Stimulated activated CD4-positive, alpha-beta T cell treated with anti-CD3 and anti-CD28 coated beads, Interleukin-1b, Interleukin-23, amount 100 ng/mL, for 1 hour (primary cell): ENCODE measurements around the gene PET100.

ENCODE experiments used
- DNase-seq, 2 donors: peaks; one replicate each; pipeline ENCODE4 v3.0.0-alpha.2; 2020; ENCODE audit warnings: low read depth in 2 of 2

PET100 gene

DNA sequence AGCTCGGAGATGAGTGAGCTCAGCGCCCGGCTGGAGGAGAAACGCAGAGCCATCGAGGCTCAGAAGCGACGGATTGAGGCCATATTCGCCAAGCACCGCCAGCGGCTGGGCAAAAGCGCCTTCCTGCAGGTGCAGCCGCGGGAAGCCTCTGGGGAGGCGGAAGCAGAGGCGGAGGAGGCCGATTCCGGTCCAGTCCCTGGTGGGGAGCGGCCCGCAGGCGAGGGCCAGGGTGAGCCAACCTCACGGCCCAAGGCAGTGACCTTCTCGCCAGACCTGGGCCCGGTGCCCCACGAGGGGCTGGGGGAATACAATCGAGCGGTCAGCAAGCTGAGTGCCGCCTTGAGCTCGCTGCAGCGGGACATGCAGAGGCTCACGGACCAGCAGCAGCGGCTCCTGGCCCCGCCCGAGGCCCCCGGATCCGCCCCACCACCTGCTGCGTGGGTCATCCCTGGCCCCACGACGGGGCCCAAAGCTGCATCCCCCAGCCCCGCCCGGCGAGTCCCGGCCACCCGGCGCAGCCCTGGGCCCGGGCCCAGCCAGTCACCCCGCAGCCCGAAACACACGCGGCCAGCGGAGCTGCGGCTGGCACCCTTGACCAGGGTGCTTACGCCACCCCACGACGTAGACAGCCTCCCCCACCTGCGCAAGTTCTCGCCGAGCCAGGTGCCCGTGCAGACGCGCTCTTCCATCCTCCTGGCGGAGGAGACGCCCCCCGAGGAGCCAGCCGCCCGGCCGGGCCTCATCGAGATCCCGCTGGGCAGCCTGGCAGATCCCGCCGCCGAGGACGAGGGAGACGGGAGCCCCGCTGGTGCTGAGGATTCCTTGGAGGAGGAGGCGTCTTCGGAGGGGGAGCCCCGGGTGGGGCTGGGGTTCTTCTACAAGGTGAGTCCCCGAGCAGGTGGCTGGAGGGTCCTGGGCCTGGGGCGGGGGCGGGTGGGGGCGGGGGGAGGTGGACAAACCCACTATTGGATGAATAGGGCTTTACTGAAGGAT lies 17.0 kb upstream of the PET100 start:
- DNase-seq = no peak

DNA sequence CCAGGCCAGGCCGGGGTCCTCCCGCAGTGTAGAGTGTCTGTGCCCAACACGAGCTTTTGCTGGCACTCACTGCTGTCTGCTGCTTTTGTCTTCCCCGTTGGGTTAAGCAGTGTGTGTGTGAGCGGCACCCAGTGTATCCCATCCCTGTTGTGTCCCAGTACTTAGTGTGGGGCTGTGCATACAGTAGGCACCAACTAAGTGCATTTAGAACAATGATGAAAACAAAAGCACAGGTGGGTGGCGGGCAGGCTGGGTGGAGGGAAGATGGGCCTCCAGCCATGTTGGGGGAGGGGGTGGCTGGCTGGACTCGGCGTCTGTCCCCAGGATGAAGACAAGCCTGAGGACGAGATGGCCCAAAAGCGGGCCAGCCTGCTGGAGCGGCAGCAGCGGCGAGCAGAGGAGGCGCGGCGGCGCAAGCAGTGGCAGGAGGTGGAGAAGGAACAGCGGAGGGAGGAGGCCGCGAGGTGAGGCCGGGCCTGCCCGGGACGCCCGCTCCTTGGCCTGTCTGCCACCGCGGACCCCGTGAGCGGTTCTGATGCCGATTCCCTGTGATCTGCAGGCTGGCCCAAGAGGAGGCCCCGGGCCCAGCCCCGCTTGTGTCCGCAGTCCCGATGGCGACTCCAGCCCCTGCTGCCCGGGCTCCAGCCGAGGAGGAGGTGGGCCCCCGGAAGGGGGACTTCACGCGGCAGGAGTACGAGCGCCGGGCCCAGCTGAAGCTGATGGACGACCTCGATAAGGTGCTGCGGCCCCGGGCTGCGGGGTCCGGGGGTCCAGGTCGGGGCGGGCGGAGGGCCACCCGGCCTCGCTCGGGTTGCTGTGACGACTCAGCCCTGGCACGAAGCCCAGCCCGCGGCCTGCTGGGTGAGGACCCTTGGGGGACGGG lies 14.5 kb upstream of the PET100 start:
- DNase-seq = no peak

DNA sequence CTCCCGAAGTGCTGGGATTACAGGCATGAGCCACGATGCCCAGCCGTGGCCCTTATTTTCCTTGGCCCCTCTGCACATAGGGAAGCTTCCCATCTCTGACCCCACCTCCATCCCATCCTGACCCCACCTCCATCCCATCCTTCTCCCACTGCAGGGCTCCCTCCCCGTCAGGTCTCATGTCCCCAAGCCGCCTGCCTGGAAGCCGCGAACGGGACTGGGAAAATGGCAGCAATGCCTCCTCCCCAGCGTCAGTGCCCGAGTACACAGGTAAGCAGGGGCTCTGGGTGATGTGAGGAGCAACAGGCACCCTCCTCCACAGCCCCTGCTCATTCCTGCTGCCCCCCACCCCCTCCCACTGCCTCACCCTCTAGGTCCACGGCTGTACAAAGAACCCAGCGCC lies 12.4 kb upstream of the PET100 start:
- DNase-seq = no peak

DNA sequence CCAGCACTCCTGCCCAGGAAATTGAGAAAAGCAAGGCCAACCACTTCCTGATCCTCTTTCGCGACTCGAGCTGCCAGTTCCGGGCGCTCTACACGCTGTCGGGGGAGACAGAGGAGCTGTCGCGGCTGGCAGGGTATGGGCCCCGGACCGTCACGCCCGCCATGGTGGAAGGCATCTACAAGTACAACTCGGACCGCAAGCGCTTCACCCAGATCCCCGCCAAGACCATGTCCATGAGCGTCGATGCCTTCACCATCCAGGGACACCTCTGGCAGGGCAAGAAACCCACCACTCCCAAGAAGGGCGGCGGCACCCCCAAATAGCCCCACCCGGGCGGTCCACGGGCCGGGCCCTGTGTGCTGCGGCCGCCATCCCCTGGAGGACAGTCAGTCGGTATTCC lies 11.9 kb upstream of the PET100 start:
- no peak for DNase-seq

DNA sequence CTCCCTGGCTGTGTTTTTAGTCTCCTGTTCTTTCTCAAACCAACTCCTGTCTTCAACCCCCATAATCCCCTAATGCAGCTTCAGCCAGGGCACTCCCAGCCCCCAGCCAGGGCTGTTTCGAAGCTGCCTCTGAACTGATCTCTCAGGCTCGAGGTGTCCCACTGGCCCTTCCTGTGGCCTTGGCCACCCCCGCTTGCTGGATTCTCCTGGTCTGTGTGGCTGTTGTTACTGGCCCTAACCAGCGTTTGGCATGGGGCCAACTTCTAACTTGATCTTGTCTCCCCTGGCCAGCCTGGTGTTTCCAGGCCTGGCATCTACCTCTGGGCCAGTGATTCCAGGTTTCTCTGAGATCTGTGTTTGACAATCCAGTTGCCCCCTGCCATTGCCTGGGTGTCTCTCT lies 11.2 kb upstream of the PET100 start:
- no peak for DNase-seq

DNA sequence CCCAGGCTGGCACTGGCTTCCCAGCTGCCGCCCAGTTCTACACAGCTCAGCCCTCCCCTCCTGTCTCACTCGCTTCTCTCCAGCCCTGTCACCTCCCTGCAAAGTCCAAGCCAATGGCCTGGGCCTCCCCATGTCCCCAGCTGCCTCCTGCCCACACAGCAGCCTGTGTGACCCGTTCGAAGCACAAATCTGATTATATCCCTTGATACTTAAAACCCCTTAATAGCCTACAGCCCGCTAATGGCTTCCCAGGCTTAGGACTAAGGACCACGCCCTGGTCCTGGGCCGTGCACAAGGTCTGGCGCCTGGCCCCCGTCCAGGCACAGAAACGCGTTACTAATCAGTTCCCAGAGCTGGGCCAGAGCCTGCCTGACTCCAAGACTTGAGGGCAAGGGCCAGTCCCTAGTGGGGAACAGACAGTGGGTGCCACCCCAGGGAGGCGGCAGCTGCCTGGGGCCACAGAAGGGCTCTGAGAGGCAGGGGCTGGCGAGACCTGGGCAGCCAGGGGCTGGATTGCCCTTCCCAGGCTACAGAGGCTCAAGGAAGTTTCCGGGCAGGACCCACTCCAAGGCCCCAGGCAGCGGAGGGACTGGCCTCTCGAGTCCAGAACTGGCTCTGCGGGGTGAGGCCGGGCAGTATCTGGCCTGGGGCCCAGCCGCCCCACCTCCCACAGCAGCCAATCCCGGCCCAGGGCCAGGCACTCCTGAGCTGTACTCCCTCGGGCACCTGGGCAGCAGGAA lies 10.7 kb upstream of the PET100 start:
- no peak for DNase-seq

DNA sequence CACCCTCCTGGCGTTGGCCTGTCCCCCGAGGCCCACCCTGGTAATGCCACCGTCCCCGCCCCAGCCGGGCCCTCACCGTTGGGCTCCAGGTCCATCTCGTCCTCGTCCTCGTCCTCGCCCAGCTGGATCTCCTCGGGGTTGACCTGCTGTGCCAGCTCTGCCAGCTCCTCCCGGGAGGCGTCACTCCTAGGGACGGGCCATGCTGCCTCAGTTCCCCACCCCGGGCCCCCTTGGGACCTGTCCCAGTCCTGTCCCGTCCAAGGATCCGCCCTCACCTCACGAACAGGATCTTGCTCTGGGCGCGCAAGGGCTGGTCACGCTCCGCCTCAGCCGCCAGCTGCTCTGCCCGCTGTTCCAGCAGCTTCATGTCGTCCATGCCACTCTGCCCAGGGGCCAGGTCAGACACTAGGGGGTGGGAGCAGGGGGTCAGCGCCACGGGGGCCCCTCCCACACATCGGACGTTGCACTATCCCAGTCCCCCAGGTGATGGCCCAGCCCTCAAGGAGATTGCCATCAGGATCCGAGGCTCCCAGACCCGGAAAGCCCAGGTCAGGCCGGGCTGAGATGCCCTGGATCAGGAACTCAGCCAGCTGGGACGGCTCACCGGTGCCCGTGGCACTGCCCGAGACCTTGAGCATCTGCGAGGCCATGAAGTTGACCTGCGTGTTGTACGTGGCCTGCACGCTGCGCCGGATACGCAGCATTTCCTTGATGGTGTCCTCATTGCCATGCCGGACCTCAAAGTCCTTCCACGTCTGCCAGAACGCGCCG lies 9.7 kb upstream of the PET100 start:
- DNase-seq = no peak

DNA sequence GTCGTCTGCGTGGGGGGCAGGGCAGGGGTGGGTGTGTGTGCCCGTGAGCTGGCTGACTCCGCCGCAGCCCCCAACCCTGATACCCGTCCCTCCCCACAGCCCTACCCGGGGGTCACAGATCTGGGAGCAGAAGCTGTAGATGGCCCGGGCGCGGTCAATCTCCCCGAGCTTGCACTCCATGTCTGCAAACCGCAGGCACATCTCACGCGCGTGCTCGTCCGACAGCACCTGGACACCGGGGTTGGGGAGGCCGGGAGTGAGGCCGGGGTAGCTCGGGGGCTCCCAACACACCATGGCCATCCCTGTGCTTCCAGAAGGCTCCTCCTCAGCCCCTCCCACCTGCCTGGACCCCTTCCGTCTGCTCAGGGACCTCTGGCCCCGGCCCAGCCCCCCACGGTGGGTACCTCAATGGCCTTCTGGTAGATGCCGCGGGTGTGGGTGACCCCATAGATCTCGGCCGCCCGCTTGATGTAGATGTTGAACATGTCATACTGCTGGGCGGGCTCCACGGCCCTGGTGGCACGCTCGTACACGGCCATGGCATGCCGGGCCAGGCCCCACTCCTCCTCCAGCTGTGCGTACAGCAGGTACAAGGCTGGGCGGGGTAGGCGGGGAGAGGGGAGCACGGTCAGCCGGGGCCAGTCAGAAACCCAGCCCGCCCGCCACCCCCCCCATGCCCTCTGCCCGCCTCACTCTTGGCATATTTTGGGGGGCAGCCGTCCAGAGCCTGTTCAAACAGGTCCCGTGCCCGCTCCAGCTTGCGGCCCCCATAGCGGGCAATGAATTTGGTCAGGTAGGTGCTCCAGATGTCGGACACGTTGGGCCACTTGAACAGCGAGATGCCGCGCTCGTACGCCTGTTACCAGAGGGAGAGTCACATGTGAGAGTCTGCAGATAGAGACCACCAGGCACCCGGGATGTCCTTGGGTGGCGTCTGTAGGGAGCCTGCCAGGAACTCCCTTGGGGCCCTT lies 8.9 kb upstream of the PET100 start:
- DNase-seq = no peak

DNA sequence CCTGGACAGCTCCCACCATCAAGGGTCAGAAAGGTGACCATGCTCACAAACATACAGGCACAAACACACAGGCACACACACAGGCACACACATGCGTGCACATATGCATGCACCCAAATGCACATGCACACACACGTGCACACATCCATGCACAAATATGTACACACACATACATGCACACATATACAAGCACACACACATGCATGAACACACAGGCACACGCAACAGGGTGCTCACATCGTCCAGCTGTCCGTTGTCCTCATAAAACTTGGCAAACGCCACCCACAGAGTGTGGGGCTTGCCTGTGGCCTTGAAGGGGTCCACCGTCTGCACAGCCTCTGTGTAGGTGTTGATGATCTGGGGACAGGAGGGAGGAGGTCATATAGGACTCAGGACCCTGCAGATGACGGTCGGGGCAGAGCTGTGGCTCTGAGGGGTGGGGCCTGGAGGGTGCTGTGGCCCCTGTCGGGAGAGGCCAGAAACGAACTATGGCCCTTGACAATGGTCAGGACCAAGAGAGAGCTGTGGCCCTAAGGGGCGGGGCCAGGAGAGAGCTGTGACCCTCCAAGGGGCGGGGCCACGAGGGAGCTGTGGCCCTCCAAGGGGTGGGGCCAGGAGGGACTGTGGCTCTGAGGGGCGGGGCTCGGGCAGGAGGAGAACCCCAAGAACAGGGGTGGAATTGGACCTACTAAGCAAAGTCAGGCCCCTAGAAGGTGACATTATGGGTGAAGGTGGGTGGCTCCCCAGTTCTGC lies 6.5 kb upstream of the PET100 start:
- no peak for DNase-seq

DNA sequence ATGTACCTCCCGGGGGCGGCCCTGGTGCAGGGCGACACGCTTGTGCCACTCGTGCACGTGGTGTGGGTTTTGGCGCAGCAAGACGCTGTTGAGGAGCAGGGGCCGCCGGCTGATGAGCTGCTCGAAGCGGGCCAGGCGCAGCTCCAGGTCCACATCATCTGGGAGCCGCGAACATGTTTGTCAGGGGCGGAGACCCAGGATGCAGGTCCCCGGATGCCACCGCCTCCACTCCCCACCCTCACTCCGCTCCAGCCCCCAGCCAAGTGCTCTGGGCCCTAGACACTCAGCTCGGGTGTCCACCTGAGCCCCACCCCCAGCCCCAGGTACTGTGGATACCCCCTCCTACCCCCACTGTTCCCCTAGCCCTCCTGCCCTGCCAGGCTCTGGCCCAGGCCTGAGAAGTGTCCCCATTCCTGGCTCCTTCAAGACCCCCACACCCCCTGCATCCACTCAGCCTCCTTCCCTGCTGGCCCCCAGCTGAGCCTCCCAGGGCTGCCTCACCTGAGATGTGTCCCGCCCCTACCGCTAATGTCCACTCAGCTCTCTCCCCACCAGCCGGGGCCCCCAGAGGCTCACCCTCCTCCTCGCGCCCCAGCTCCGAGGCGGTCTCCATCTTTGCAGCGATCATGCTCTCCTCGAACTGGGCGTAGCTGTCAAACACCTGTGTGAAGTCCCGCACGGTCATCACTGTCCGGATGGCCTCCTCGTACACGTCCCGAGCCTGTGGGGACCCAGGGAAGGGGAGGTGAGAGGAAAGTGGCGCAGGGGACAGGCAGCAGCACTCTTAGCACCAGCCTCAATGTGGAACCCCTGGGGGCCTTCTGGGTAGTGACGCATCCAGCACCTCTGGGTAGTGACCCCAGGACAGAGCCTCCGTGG lies 5.6 kb upstream of the PET100 start:
- DNase-seq = no peak

DNA sequence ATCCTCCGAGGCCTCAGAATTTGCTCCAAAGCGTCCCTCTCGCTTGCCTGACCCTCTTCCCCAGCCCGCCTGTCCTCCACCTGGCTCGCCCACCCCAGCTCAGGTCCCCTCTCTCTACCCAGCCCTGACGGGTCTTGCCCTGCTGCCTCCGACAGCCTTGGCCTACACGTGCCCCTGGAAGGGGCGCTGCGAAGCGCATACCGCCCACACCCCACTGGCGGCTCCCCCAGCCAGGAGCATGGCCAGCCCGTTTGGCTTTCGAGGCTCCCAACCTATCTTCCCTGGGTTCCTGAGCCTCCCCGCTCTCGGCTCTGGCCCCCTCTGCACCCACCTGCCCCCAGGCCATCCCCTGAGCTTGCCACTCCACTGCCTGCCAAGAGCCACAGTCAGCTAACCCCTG lies 4.8 kb upstream of the PET100 start:
- no peak for DNase-seq

DNA sequence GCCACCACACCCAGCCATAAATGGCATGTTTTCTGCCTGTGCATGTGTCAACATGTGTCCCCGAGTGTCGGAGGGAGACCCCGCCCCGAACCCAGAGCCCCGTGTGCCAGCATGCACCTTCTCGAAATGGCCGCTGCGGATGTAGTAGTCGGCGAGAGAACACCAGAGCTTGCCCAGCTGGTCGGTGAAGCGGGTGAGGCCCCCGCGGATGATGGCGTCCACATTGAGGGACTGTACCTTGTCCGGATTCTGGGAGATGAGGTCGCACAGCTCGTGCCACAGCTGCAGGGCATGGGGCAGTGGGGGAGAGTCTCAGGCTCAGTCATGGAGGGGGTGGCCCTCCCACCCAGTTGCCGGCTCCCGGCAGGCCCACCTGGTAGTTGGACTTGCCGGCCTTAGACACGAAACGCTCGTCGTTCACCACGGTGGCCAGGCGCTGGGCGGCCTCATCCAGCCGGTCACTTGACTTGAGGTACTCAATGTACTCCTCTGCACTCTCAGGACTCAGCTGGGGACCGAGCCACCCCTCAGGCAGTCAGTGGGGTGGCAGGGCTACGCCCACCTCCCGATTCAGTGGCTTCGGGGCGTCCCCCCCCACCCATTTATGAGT lies 3.7 kb upstream of the PET100 start:
- DNase-seq = no peak

DNA sequence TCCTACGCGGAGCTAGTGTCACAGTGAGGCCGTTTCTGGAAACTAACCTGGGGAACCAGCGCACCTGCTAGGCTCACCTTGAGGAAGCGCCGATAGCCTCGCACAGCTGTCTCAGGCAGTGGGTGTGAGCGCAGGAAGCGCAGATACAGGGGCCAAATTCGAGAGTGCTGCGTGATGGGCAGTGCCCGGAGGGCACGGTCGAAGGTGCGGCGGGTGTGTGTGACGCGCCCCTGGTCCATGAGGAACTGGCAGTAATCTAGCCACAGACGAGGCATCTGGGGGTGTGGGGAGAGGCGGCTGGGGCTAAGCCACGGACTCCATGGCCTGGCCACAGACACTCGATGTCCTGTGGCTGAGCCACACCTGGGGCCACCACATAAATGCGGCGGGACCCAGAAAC lies 2.4 kb upstream of the PET100 start:
- DNase-seq = no peak

DNA sequence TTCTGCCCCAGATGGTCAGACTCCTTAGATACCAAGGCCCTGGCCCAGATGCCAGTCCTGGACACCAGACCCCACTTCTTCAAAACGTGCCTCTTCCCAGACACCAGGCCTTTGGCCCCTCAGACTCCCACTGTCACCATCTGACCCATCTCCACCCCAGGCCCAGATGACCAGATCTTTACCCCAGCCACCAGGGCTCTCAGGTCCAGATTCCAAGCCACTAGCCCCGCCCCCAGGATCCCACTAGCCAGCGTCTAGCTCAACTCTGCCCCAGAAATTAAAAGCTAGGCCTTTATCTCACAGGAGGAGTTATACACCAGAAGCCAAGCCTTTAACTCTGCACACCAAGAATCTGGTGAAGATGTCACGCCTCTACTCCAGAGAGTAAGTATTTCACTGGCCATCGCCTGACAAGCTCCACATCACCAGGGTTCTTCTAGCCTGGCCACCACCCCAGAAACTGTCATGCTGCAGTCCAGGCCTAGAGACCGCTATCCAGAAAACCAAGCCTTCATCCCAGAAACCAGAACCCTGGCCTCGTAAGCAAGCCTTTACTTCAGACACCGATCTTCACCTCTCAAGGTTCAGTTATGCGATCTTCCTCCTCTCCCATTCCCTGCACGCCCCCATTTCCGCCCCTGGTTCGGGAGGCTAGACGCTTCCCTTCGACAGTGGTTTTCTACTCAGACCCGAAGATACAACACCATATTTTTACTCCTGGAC lies 843 bp upstream of the PET100 start:
- DNase-seq = no peak

DNA sequence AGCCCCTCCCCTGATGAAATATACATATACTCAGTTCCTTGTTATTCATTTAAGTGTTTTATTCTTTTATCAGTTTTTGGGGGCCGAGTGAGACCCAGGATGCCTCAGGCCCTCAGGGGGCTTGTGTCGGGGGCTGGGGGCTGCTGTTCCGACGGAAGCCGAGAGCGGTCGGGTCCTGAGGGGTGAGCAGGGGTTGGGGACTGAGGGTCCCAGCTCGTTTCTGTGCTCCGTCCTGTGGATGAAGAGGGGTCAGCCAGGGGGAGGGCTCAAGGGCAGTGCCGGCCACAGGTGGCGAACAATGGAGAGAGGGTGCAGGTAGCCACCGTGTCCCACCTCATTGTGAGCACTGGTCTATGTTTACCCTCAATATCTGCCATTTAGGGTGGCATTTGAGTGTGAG lies 2.0 kb downstream of the PET100 start:
- DNase-seq = no peak

DNA sequence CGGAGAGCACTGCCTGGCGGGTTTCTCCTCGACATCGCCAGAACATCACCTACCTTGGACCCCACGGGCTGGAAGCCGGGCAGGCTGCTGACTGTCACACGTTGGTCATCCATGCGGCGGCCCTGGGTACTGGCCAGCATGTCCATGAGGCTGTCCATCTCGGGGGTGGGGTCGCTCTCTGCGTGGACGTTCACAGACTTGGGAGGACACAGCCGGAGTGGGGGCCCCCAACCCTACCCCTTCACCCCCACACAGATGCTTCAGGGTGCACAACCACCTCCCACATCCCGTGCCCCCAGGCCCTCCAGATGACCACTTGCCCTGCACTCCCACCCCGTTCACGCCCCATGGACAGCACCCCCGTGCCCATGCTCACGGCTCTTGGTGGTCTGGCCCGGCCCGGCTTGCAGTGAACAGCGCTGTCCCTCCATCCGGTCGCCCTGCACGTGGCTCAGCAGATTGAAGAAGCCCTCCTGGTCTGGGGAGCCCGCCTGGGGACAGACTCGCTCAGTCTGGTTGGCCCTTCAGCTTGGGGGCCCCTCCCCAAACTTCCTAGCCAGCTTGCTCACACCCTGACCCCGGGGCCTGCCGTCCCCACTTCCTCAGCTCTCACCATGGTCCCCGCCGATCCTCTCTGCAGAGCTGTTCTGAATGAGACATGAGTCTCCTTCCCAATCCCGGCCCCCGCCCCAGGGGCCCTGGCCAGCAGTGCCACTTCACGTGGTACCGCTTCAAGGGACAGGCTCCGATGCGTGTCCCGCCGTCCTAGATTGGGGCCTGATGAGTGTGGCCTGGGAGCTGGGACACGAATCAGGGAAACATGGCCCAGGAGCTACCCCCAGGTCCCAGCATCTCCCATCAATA lies 3.0 kb downstream of the PET100 start:
- no peak for DNase-seq
